Nephron progenitor cell (in vitro differentiated cells): Measurements from ENCODE around the gene DGUOK.
A peak's percentile ranks its signal among the peaks of the same experiment; 100 is the strongest.

ENCODE experiments used
- DNase-seq: peaks from one replicate; pipeline ENCODE4 v3.0.0; 2021
- H3K27ac Mint-ChIP-seq: 2 replicates; pipeline ENCODE4 v1.8.0; 2021; ENCODE audit warnings: mild to moderate bottlenecking, moderate library complexity, mixed read lengths
- H3K27me3 Mint-ChIP-seq: 2 replicates; pipeline ENCODE4 v1.8.0; 2021; ENCODE audit warnings: mild to moderate bottlenecking, low read depth, mixed read lengths; ENCODE audit not compliant: poor library complexity
- H3K36me3 Mint-ChIP-seq: 2 replicates; pipeline ENCODE4 v1.8.0; 2021; ENCODE audit warnings: low read depth, mixed read lengths
- H3K4me1 Mint-ChIP-seq: 2 replicates; pipeline ENCODE4 v1.8.0; 2021; ENCODE audit warnings: mixed read lengths
- H3K4me3 Mint-ChIP-seq: 2 replicates; pipeline ENCODE4 v1.8.0; 2021; ENCODE audit warnings: mild to moderate bottlenecking, moderate library complexity, mixed read lengths
- H3K9me3 Mint-ChIP-seq: 2 replicates; pipeline ENCODE4 v1.8.0; 2021; ENCODE audit warnings: mild to moderate bottlenecking, moderate library complexity, mixed read lengths
- TF ChIP-seq, protein P1 (sequence below): fragments of 200-600 bp; sonication (generic); IDR thresholded peaks from 2 replicates; pipeline ENCODE4 v1.5.0; 2021; ENCODE audit warnings: antibody characterized with exemption

The DGUOK gene

DNA sequence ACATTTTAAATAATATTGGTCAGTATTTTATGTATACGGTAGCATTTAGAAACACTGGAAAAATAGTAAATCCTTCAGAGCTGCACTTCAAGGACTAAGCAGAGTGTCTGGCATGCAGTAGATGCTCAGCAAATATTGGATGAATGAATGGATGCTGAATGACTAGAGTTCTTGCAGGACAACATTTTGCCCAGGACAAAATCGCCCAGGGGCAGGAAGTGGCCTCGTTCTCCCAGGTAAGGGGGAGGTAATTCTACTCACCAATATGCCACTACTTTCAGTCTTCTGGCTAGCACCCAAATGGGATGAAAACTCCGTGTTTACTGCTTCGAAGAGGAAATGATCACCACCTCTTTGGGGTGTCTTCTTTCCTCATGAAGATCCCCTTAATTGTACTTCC lies 4.0 kb upstream of the DGUOK start:
- TF ChIP-seq, protein P1, sequence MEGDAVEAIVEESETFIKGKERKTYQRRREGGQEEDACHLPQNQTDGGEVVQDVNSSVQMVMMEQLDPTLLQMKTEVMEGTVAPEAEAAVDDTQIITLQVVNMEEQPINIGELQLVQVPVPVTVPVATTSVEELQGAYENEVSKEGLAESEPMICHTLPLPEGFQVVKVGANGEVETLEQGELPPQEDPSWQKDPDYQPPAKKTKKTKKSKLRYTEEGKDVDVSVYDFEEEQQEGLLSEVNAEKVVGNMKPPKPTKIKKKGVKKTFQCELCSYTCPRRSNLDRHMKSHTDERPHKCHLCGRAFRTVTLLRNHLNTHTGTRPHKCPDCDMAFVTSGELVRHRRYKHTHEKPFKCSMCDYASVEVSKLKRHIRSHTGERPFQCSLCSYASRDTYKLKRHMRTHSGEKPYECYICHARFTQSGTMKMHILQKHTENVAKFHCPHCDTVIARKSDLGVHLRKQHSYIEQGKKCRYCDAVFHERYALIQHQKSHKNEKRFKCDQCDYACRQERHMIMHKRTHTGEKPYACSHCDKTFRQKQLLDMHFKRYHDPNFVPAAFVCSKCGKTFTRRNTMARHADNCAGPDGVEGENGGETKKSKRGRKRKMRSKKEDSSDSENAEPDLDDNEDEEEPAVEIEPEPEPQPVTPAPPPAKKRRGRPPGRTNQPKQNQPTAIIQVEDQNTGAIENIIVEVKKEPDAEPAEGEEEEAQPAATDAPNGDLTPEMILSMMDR, result no peak
- no peak for DNase-seq
- Mint-ChIP-seq H3K27me3 (peaks cover 67% of the 10 kb centered on the region), H3K9me3 (peaks cover 4% of the 10 kb centered on the region), H3K36me3 (no peaks in the 10 kb centered on the region), H3K4me3 (no peak overlapping the region), H3K4me1 (peaks cover 15% of the 10 kb centered on the region), H3K27ac (no peak overlapping the region)

DNA sequence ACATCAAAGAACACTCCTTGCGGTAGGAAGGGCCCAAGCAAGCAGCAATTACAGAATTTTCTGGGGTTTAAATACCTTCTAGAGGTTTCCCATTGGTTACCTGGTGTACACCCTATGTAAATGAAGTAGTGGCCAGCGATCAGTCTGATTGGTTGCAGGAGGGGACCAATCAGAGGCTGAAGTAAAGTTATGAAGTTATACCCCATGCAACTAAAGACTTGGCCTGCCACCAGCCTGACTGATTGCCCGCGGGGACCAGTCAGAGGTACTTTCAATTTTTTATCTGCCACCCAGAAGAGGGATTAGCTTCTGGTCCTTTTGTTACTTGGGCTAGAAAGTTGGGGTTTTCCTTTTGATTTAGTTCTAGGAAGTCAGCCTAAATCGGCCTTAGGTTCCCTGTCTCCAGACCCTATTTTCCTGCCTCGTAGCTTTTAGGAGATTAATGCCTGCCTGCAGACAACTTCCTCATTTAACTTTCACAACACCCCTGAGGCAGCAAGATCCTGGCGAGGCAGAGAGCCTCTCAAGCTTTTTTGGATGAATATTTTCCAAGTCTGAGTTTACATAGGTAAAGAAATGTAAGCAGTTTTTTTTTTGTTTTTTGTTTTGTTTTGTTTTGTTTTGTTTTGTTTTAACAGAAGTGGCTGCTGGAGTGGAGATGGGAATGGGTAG lies 1.5 kb upstream of the DGUOK start:
- H3K9me3 Mint-ChIP-seq, result peaks cover 4% of the 10 kb centered on the region
- no peak overlapping the region for H3K27ac Mint-ChIP-seq
- H3K4me3 Mint-ChIP-seq, result no peak overlapping the region
- DNase-seq, result no peak
- H3K4me1 Mint-ChIP-seq, result peaks cover 40% of the 10 kb centered on the region
- peaks cover 7% of the 10 kb centered on the region for H3K36me3 Mint-ChIP-seq
- H3K27me3 Mint-ChIP-seq, result peaks cover 50% of the 10 kb centered on the region
- TF ChIP-seq, protein P1, result no peak

DNA sequence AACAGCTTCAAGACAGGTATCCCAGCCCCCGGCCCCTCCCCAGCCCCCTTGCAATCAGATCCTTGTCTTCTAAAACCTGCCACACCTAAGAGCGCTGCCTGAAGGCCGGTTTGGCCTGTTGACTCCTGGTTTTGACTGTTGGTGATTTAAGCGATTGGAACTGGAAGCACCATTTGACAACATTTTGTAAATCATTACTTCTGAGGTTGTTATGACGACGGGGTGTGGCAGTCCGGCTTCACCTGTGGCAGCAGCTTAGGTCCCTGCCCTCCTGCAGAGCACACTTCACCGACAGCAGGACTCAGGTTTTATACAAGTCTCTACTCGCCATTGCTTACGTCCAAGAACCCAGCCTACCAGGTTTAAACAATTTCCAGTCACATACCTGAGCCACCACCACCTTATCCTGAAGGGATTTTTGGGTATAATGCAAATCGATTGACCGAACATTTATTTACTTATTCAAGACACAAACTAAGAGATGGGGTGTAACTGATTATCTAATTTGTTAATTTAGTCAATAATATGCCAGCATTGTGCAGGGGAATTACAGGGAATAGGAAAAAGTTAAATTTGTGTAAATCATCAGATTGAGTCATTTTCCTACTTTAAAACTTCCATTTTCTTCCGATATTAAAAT lies 707 bp upstream of the DGUOK start:
- TF ChIP-seq, protein P1, result no peak
- no peak for DNase-seq
- H3K36me3 Mint-ChIP-seq, result peaks cover 7% of the 10 kb centered on the region
- peak overlapping the region; percentile 92 for H3K4me3 Mint-ChIP-seq
- peaks cover 42% of the 10 kb centered on the region for H3K27me3 Mint-ChIP-seq
- no peak overlapping the region for H3K27ac Mint-ChIP-seq
- H3K9me3 Mint-ChIP-seq, result peaks cover 4% of the 10 kb centered on the region
- H3K4me1 Mint-ChIP-seq, result peaks cover 38% of the 10 kb centered on the region

DNA sequence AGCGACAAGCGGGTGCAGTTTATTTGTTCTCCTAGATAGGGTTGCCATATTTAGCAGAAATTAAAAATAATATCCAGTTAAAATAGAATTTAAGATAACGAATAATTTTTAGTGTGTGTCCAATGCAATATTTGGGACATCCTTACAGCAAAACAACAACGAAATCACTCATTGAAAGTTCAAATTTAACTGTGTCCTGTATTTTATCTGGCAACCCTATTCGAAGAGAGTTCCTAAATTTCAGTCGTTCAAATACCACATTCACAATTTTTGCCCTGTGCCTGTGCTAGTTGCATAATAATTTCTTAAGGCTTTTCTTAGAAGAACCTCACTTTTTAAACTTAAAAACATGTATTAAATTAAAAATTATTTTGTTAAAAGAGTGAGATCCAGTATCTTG lies 664 bp downstream of the DGUOK start:
- Mint-ChIP-seq H3K27me3 (peaks cover 29% of the 10 kb centered on the region), H3K4me1 (peaks cover 43% of the 10 kb centered on the region), H3K4me3 (peak overlapping the region; percentile 92), H3K27ac (peak overlapping the region; percentile 98), H3K36me3 (peaks cover 17% of the 10 kb centered on the region), H3K9me3 (peaks cover 4% of the 10 kb centered on the region)
- TF ChIP-seq, protein P1, result no peak
- DNase-seq, result no peak

DNA sequence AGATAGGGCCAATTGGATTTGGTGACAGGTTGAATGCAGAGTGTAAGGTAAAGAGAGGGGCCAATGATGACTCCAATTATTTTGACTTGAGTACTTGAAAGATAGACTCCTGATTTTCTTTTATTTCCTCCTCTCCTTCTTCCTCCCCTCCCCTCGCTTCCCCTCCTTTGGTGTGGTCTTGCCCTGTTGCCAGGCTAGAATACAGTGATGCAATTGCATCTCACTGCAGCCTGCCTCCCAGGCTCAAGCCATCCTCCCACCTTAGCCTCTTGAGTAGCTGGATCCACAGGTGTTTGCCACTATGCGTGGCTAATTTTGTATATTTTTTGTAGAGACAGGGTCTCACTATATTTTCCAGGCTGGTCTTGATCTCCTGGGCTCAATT lies 2.3 kb downstream of the DGUOK start:
- DNase-seq, result no peak
- Mint-ChIP-seq H3K4me1 (peaks cover 46% of the 10 kb centered on the region), H3K27me3 (peaks cover 13% of the 10 kb centered on the region), H3K36me3 (peaks cover 22% of the 10 kb centered on the region), H3K4me3 (peak overlapping the region; percentile 21), H3K27ac (no peak overlapping the region), H3K9me3 (peaks cover 4% of the 10 kb centered on the region)
- TF ChIP-seq, protein P1, result no peak

DNA sequence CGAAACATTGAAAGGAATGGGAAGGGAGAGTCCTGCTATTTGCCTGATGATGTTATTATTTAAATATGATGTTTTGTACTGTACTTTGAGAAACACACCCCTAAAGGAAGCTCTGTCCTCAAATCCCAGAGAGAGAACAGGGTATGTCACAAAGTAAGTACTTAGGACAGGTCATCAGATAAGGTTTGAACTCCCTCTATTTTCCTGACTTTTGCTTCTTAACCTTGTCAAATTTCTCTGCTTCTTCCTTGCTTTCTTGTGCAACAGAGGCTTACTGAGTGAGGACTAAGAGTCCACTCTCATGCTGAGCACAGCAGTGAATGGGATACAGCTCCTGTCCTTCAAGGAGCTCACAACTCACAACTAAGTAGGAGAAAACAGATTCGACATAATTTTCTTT lies 3.7 kb downstream of the DGUOK start:
- Mint-ChIP-seq H3K4me3 (no peak overlapping the region), H3K9me3 (peaks cover 4% of the 10 kb centered on the region), H3K4me1 (peaks cover 46% of the 10 kb centered on the region), H3K36me3 (peaks cover 22% of the 10 kb centered on the region), H3K27ac (no peak overlapping the region), H3K27me3 (peaks cover 2% of the 10 kb centered on the region)
- TF ChIP-seq, protein P1, result no peak
- DNase-seq, result no peak
